Smooth muscle cell (in vitro differentiated cells): ENCODE data around the gene PIAS4. TPM values are rescaled to one million over a fixed set of nuclear protein-coding genes. Genes with fewer than 3 reads are reported as not detected.

ENCODE experiments used
- DNase-seq: peaks from one replicate; lab custom pipeline; 2025; ENCODE audit not compliant: unreplicated experiment; lab: John Stamatoyannopoulos, UW
- H2AFZ ChIP-seq: fragments of 200-600 bp; sonication (generic); 2 replicates; pipeline ENCODE4 v1.6.0; 2016; ENCODE audit warnings: antibody characterized with exemption, low read depth, mild to moderate bottlenecking
- H3F3A ChIP-seq: fragments of 200-600 bp; sonication (generic); 2 replicates; pipeline ENCODE4 v1.6.0; 2017; ENCODE audit warnings: antibody characterized with exemption, low read depth
- H3K27ac ChIP-seq: fragments of 200-600 bp; sonication (generic); 2 replicates; pipeline ENCODE4 v1.5.1; 2016; ENCODE audit warnings: low read depth, mild to moderate bottlenecking
- H3K27me3 ChIP-seq: fragments of 200-600 bp; sonication (generic); 2 replicates; pipeline ENCODE4 v1.6.1; 2016; ENCODE audit warnings: low read depth, mild to moderate bottlenecking
- H3K36me3 ChIP-seq: fragments of 200-600 bp; sonication (generic); 2 replicates; pipeline ENCODE4 v1.5.1; 2016; ENCODE audit warnings: low read depth
- H3K4me1 ChIP-seq: fragments of 200-600 bp; sonication (generic); 2 replicates; pipeline ENCODE4 v1.5.1; 2016; ENCODE audit warnings: low read depth
- H3K4me2 ChIP-seq: fragments of 200-600 bp; sonication (generic); 2 replicates; pipeline ENCODE4 v1.6.0; 2016; ENCODE audit warnings: mild to moderate bottlenecking
- H3K4me3 ChIP-seq: fragments of 200-600 bp; sonication (generic); 2 replicates; pipeline ENCODE4 v1.5.1; 2016; ENCODE audit warnings: mild to moderate bottlenecking
- H3K79me2 ChIP-seq: fragments of 200-600 bp; sonication (generic); 2 replicates; pipeline ENCODE4 v1.6.0; 2016; ENCODE audit warnings: low read depth, mild to moderate bottlenecking
- H3K9ac ChIP-seq: fragments of 200-600 bp; sonication (generic); 2 replicates; pipeline ENCODE4 v1.6.0; 2016; ENCODE audit warnings: low read depth
- H3K9me3 ChIP-seq: fragments of 200-600 bp; sonication (generic); replicated peaks from 2 replicates; pipeline ENCODE4 v1.5.1; 2016; ENCODE audit warnings: low read depth
- H4K20me1 ChIP-seq: fragments of 200-600 bp; sonication (generic); 2 replicates; pipeline ENCODE4 v1.6.0; 2016; ENCODE audit warnings: low read depth
- whole genome bisulfite sequencing: methylation state at CpG from one replicate; pipeline ENCODE4 v1.1.7; 2016; ENCODE audit warnings: low lambda C conversion rate; 5-methylcytosine and 5-hydroxymethylcytosine counted together
- polyA plus RNA-seq: library from polyadenylated mRNA; unstranded; fragments of >200 nt; fragmentation: Nextera tagmentation; extraction: Ambion mirVana; gene quantifications from 2 replicates; pipeline ENCODE4 v1.2.1, GENCODE V29; 2016
- total RNA-seq: library from RNA; depleted of rRNA; stranded (reverse); fragments of >200 nt; gene quantifications from 2 replicates; pipeline ENCODE4 v1.2.3, GENCODE V29; 2014
- TF ChIP-seq, protein P1 (sequence below): fragments of 200-600 bp; sonication (generic); IDR thresholded peaks from 2 replicates; pipeline ENCODE4 v1.5.1; 2017; ENCODE audit warnings: borderline replicate concordance, mild to moderate bottlenecking, antibody characterized with exemption; ENCODE audit not compliant: insufficient read depth, poor library complexity, severe bottlenecking

PIAS4 gene
- total and polyA plus RNA-seq, 2 experiments from 2014 or later, result 8.1 to 17.3 TPM

DNA sequence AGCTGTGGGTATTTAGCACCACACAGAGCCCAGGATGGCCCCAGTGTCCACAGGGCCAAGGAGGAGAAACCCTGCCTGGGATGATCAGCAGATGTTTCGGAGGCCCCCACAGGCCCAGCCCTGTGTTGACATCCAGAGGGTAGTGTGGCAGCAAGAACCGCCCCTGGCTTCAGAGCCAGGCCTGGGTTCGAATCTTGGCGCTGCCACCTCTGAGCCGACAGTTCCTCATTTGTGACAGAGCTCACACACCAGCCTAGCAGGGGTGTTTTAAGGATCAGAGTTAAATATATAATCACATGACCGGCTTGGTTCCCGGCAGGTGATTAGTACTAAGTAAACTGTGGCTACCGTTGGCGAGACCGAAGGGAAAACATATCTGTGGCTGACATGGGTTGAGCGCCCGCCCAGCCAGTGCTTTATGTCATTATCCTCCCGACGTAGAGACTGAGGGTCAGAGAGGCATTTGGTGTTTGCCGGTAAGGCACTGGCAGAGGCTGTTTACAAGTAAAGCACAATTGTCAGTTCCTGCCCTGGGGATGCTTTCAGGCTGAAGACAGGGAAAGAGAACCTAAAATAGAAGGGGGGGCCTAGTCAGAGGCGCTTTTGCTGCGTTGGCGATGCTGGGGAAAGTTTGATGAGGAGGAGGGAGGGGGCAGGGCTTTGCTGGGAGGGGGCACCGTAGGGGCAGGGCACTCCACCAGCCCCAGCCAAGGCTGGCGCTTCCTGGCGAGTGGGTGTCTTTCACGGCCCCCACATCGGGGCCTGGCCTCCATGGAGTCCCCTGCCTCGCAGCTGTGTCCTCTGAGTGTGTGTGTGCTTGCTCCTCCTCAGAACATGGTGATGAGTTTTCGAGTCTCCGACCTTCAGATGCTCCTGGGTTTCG is 4.8 kb downstream of the PIAS4 start:
- no peaks in the 10 kb centered on the region for H3K27me3 ChIP-seq
- H3K4me1 ChIP-seq, result peaks cover 10% of the 10 kb centered on the region
- no peak overlapping the region for H3K9ac ChIP-seq
- no peak overlapping the region for H3K4me2 ChIP-seq
- H3K4me3 ChIP-seq, result no peak overlapping the region
- H3K9me3 ChIP-seq, result no peaks in the 10 kb centered on the region
- peaks cover 53% of the 10 kb centered on the region for H3K79me2 ChIP-seq
- H3F3A ChIP-seq, result no peaks in the 10 kb centered on the region
- H3K27ac ChIP-seq, result no peak overlapping the region
- no peaks in the 10 kb centered on the region for H3K36me3 ChIP-seq
- peaks cover 87% of the 10 kb centered on the region for H4K20me1 ChIP-seq
- TF ChIP-seq, protein P1, sequence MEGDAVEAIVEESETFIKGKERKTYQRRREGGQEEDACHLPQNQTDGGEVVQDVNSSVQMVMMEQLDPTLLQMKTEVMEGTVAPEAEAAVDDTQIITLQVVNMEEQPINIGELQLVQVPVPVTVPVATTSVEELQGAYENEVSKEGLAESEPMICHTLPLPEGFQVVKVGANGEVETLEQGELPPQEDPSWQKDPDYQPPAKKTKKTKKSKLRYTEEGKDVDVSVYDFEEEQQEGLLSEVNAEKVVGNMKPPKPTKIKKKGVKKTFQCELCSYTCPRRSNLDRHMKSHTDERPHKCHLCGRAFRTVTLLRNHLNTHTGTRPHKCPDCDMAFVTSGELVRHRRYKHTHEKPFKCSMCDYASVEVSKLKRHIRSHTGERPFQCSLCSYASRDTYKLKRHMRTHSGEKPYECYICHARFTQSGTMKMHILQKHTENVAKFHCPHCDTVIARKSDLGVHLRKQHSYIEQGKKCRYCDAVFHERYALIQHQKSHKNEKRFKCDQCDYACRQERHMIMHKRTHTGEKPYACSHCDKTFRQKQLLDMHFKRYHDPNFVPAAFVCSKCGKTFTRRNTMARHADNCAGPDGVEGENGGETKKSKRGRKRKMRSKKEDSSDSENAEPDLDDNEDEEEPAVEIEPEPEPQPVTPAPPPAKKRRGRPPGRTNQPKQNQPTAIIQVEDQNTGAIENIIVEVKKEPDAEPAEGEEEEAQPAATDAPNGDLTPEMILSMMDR, result no peak
- H2AFZ ChIP-seq, result no peak overlapping the region
- DNase-seq, result no peak
- 96% methylated on average over 26 of the region's 27 CpGs for WGBS

DNA sequence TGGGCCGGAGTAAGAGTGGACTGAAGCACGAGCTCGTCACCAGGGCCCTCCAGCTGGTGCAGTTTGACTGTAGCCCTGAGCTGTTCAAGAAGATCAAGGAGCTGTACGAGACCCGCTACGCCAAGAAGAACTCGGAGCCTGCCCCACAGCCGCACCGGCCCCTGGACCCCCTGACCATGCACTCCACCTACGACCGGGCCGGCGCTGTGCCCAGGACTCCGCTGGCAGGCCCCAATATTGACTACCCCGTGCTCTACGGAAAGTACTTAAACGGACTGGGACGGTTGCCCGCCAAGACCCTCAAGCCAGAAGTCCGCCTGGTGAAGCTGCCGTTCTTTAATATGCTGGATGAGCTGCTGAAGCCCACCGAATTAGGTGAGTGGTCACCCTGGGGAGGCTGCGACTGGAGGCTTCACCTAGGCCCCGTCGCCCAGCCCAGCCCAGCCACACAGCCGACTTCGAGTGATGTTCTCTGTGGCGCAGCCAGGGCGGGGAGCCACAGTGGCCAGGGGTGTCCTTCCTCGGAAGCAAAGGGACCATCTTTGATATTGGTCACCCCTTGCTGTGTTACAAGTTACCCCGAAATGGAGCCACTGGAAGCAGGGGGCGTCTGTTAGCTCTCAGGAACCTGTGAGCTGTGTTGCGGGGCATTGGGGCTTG is 5.6 kb downstream of the PIAS4 start:
- H3K9ac ChIP-seq, result no peak overlapping the region
- H3K4me1 ChIP-seq, result peaks cover 10% of the 10 kb centered on the region
- no peak for DNase-seq
- peaks cover 54% of the 10 kb centered on the region for H3K79me2 ChIP-seq
- H2AFZ ChIP-seq, result no peak overlapping the region
- H3K36me3 ChIP-seq, result no peaks in the 10 kb centered on the region
- peaks cover 94% of the 10 kb centered on the region for H4K20me1 ChIP-seq
- 97% methylated on average over 33 of the region's 33 CpGs for WGBS
- H3K4me3 ChIP-seq, result no peak overlapping the region
- H3K4me2 ChIP-seq, result no peak overlapping the region
- H3K27ac ChIP-seq, result no peak overlapping the region
- TF ChIP-seq, protein P1, result no peak
- H3K27me3 ChIP-seq, result no peaks in the 10 kb centered on the region
- no peaks in the 10 kb centered on the region for H3F3A ChIP-seq
- H3K9me3 ChIP-seq, result no peaks in the 10 kb centered on the region

DNA sequence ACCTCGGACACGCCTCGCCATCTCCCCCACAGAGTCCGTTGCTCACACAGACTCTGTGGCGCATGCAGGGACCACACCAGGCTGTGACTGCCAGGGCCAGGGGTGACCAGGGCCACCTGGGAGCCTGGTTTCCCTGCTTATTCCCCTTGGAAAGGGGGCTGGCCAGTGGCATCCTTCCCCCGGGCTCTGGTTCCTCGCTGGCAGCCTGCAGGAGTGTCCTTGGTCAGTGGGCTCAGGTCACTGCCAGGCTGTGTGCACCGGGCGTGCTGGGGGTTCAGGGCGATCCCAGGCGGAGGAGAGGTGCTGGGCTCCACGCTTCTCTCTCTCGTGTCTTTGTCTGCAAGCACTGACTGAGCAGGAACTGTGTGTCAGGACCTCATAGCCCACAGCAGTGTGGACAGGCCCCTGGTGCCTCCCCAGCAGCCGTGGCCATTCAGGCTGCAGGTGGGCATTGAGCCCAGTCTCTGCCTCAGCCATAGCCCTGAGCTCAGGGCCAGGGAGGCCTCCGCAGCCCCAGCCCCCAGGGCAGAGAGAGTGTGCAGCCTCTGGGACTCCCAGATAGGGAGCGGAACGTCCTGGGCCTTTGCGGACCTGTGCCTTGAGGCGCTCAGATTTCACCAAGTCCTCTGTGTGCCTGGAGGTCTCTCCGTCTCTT is 6.5 kb downstream of the PIAS4 start:
- no peaks in the 10 kb centered on the region for H3K27me3 ChIP-seq
- TF ChIP-seq, protein P1, result no peak
- H3K79me2 ChIP-seq, result peaks cover 51% of the 10 kb centered on the region
- 98% methylated on average over 20 of the region's 20 CpGs for WGBS
- no peaks in the 10 kb centered on the region for H3F3A ChIP-seq
- H3K27ac ChIP-seq, result no peak overlapping the region
- H3K4me3 ChIP-seq, result no peak overlapping the region
- no peaks in the 10 kb centered on the region for H3K36me3 ChIP-seq
- H3K9ac ChIP-seq, result no peak overlapping the region
- no peaks in the 10 kb centered on the region for H3K9me3 ChIP-seq
- peaks cover 94% of the 10 kb centered on the region for H4K20me1 ChIP-seq
- no peak overlapping the region for H3K4me2 ChIP-seq
- no peak overlapping the region for H2AFZ ChIP-seq
- DNase-seq, result no peak
- peaks cover 3% of the 10 kb centered on the region for H3K4me1 ChIP-seq
